Raji (cell line): ENCODE results near the gene MYT1.

ENCODE experiments used
- POLR2A ChIP-seq: IDR thresholded peaks from 2 replicates; pipeline ENCODE4 v1.6.1; 2011; ENCODE audit warnings: low read depth, low read length, control low read depth; ENCODE audit not compliant: insufficient read depth

MYT1 gene

GRCh38 chr20:64159711-64160110 is 4.5 kb upstream of the MYT1 start:
- no peak for TF ChIP-seq POLR2A

GRCh38 chr20:64160118-64160517 is 4.1 kb upstream of the MYT1 start:
- no peak for TF ChIP-seq POLR2A

- TF ChIP-seq POLR2A: no peak
These were observed 3.5 kb upstream of the MYT1 start for GRCh38 chr20:64160526-64161355.

- no peak for TF ChIP-seq POLR2A
These were observed 2.7 kb upstream of the MYT1 start for GRCh38 chr20:64161356-64162238.

- TF ChIP-seq POLR2A: no peak
These were observed 1.9 kb upstream of the MYT1 start for GRCh38 chr20:64162239-64162910.

- no peak for TF ChIP-seq POLR2A
These were observed 503 bp upstream of the MYT1 start for GRCh38 chr20:64163776-64164122.

- no peak for TF ChIP-seq POLR2A
These were observed 1.8 kb downstream of the MYT1 start for GRCh38 chr20:64165866-64166600.

GRCh38 chr20:64166721-64167615 is 2.7 kb downstream of the MYT1 start:
- TF ChIP-seq POLR2A: no peak

DNA sequence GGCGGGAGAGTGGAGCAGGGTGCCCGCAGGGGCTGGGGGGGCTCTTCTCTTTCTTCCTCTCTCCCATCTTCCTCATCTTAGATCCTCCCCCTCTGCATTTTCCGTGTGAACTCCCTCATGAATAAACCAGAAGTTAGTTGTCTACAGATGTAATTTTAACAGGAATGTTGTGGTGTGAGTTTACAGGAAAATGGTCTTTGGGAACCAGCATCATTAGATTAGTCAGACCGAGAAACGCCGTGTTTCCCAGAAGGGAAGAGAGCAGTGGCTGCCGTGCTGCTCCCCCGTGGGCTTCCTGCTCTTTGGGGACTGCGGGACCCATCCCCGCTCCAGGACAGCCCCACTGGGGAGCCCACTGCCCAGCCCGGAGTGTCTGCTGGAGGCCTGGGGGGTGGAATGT is 3.4 kb downstream of the MYT1 start:
- TF ChIP-seq POLR2A: no peak

DNA sequence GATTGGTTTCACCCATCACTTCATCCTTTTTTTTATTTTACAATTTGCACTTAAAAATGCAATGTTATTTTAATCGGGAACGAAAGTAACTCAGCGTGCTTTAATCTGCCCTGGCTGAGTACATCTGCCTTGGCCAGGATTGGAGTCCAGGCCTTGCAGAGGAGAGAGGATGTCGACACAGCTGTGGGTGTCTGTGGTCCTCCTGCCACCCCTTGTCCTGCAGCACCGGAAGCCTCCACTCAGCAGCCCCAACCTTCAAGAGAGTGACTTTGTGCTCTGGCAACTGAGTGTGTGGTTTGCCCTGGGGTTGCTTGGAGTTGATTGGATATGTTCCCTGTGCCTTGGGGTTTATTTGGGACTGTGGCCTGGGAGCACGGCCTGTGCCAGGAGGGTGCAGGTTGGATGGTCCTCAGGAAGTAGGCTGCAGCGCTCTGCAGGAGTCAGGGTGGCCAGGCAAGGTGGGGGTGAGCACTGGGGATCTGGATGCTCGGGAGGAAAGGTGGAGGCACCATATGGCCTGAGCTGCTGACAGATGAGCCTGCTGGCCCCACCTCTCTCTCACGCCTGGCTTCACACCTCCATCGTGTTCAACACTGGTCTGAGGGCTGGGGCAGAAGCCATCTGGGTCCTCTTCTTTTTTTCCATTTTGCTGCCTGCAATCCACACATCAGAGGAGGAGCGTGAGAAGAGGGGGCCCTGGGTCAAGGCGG is 4.3 kb downstream of the MYT1 start:
- no peak for TF ChIP-seq POLR2A

DNA sequence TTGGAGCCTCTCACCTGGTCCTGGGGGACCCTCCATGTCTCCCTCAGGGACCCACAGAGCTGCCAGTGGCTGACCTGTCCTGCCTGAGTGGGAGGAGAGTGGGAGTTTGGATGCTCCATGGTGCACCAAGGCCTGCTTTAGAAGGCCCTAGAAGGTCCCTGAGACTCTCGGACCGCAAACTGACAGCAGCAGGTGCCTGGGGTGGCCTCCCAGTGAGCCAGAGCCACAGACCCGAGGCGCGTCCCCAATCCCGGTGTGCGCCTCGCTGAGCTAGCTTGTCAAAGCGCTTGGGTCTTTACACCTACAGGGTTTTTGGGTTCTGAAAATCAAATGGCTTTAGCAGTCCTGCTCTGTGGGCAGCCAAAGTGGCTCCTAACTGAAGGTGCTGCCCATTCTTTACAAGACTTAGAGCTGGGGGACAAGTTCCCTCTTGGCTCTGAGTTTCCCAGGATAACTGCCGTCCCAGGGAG is 4.9 kb downstream of the MYT1 start:
- no peak for TF ChIP-seq POLR2A

GRCh38 chr20:64171211-64171610 is 7.0 kb downstream of the MYT1 start:
- no peak for TF ChIP-seq POLR2A

DNA sequence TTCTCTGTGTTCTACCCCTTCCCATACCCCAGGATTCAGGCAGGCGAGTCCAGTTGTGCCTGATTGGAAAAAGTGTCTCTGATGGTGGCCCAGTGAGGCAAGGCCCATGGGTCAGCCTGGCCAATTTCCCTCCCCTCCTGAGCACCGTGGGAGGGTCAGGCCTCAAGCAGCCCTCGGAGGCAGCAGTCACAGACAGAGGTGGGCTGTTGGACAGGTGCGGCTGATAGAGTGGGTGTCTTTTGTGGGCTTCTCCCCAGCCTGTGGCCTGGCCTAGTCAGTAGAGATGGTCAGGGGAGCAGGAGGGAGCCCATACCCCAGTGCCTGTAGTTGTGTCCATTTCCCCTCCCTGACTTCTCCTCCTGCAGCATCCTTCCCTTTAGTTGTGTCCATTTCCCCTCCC is 8.9 kb downstream of the MYT1 start:
- no peak for TF ChIP-seq POLR2A
